Measurements from ENCODE around the gene TMEM174.
"Not testable (repeated sequence)": the region's sequence is repeated elsewhere in the genome, so short reads cannot be mapped to it uniquely, and the experiment has no call there.

TMEM174 gene

DNA sequence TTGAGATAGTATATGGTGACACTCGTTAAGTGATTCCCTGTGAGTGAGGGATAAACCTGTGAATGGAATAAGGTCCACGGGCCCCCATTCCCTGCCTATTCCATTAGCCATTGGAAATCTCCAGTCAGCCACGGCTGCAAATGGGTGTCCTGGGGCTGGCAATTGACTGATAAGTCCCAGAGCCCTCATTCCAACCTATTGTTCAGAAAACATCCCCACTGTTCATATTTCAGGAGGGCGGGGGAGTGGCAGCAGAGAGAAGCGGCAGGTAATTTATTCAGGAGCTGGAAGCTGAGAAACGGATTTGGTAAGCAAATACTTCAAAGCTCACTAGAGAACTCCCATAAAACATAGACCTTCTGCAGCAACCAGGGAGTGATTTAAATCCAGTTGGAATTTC, 42.0 kb downstream of the TMEM174 start:
- TF ChIP-seq, protein P1, sequence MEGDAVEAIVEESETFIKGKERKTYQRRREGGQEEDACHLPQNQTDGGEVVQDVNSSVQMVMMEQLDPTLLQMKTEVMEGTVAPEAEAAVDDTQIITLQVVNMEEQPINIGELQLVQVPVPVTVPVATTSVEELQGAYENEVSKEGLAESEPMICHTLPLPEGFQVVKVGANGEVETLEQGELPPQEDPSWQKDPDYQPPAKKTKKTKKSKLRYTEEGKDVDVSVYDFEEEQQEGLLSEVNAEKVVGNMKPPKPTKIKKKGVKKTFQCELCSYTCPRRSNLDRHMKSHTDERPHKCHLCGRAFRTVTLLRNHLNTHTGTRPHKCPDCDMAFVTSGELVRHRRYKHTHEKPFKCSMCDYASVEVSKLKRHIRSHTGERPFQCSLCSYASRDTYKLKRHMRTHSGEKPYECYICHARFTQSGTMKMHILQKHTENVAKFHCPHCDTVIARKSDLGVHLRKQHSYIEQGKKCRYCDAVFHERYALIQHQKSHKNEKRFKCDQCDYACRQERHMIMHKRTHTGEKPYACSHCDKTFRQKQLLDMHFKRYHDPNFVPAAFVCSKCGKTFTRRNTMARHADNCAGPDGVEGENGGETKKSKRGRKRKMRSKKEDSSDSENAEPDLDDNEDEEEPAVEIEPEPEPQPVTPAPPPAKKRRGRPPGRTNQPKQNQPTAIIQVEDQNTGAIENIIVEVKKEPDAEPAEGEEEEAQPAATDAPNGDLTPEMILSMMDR (IDR thresholded peaks at IDR 0.05; ENCODE audit: borderline replicate concordance, insufficient read depth, low read depth, low read length) = no peak
- H3K4me3 ChIP-seq (ENCODE audit: low read depth, low read length) = no peak overlapping the region

DNA sequence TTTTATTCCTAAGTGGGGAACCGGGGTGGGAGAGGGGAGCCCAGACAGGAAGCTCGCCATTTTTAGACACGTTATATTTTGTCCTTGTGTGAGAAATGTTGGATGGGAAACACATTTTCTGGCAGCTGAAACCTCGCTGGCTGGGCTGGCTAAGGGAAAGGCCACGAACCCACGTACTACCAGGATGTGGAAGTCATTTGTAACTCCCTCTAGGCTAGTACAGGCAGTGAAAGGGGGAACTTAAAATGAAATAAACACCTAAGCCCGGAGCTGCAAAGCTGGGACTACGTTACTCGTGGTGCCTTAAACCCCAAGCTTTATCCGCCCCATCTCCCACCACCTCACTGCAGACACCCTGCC, 42.5 kb downstream of the TMEM174 start:
- TF ChIP-seq, protein P1 (IDR thresholded peaks at IDR 0.05; ENCODE audit: borderline replicate concordance, insufficient read depth, low read depth, low read length) = no peak
- no peak overlapping the region for H3K4me3 ChIP-seq (ENCODE audit: low read depth, low read length)

DNA sequence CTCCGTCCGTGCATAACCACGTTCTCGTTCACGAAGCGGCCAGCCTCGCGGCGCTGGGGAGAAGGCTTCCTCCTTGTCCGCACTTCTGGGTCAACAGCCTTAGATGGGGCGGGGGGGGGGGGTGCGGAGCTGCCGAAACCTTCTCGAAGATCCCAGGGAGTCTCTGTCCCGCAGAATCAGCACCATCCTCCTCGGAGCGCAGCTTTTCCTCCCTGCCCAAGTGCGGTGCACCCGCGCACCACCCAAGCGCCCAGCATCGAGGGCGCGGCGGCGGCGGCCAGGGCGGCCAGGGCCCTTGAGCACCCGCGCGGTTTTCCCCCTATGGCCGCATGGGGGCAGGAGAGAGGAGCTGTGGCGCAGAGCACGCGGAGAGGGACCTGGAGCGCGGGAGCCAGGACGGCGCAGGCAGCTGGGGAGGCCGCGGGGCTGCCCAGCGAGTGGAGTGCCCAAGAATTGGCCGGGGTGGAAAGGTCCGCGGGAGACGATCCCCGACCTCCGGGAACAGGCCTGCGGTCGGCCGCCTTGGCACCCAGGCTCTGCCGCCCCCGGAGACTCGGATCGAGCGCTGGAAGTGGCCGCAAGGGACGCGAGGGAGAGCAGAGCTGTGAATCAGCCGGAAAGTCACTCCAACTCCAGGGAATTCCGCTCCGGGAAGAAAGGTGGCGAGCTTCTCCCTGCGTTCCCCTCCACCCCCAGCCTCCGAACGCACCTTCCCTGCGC, 43.1 kb downstream of the TMEM174 start:
- no peak overlapping the region for H3K4me3 ChIP-seq (ENCODE audit: low read depth, low read length)
- TF ChIP-seq, protein P1 (IDR thresholded peaks at IDR 0.05; ENCODE audit: borderline replicate concordance, insufficient read depth, low read depth, low read length) = peak; percentile 78

DNA sequence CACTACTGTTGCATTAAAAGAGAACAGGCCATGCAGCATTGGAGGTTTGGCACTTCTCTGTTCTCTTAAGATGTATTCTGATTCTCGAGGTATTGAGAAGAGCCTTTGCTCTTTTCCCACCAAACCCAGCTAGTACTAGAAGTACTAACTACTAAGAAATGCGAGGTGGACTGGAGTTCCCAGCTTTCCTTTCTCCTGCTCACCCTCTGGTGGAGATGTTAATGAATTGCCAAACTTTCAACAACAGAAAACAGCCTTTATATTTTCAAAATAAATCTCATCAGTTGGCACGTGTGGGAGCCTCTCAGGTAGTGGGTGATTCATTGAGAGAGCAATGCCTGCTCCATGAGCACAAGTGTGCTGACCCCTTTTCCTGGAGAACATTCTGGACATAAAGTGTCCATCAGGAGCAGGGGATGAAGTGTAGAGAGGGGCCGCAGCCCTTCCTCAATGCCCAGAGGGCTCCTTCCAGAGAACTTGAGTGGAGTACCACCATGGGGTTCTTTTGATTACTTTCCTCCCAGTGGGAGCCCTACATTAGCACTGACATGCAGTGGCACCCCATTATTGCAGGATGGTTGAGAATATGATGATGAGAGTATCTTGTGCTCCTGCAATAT, 45.7 kb downstream of the TMEM174 start:
- no peak overlapping the region for H3K4me3 ChIP-seq (ENCODE audit: low read depth, low read length)
- TF ChIP-seq, protein P1 (IDR thresholded peaks at IDR 0.05; ENCODE audit: borderline replicate concordance, insufficient read depth, low read depth, low read length) = no peak

DNA sequence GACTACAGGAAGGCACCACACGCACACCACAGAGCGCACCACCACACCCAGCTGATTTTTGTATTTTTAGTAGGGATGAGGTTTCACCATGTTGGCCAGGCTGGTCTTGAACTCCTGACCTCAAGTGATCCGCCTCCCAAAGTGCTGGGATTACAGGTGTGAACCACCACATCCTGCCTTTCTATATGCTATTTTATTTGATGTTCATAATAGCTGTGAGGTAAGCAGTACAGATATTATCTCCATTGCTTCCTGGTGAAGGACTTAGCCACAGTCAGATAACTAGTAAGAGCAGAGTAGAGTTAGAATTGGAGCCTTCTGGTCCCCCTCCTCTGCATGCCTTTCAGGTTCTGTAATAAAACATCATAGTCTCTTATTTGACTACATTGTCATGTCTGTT, 46.3 kb downstream of the TMEM174 start:
- not testable (repeated sequence) for H3K4me3 ChIP-seq (ENCODE audit: low read depth, low read length)

DNA sequence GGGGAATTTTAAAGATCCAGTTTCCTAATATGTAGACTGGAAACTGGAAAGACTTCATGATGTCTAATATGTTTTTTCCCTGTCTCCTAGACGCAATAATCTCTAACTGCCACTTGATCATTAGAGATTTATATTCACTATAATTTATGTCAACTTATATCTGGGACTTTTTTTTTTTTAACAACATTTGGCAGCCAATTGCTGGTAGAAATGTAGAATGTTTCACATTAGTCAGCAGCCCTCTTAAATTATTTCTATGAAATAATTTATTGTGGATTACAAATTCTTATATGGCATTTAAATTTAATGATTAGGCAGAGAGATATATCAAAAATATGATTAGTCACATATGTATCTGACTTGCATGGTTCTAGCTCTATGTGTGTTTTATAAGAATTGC, 48.2 kb downstream of the TMEM174 start:
- H3K4me3 ChIP-seq (ENCODE audit: low read depth, low read length) = no peak overlapping the region
- TF ChIP-seq, protein P1 (IDR thresholded peaks at IDR 0.05; ENCODE audit: borderline replicate concordance, insufficient read depth, low read depth, low read length) = no peak

DNA sequence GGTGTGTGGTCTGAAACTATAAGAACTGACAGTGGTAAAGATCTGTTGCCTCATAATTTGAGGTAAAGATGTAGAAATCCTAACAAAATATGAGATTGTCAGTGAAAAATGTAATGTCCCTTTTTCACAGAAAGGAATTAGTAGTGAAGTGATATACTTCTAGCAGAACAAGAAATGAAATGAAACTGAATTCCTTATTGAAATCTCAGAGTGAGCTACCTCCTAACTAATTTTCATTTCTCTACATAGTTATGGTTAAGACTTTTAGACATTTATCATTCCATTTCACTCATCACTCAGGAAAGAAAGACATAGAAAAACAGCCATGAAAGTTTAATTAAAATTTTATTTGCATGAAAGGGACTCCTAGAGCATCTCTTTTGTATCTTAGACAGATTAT, 48.7 kb downstream of the TMEM174 start:
- TF ChIP-seq, protein P1 (IDR thresholded peaks at IDR 0.05; ENCODE audit: borderline replicate concordance, insufficient read depth, low read depth, low read length) = no peak
- no peak overlapping the region for H3K4me3 ChIP-seq (ENCODE audit: low read depth, low read length)

All from GM12875 (cell line).